Measurements from ENCODE around the gene CLPTM1L.

CLPTM1L gene

DNA sequence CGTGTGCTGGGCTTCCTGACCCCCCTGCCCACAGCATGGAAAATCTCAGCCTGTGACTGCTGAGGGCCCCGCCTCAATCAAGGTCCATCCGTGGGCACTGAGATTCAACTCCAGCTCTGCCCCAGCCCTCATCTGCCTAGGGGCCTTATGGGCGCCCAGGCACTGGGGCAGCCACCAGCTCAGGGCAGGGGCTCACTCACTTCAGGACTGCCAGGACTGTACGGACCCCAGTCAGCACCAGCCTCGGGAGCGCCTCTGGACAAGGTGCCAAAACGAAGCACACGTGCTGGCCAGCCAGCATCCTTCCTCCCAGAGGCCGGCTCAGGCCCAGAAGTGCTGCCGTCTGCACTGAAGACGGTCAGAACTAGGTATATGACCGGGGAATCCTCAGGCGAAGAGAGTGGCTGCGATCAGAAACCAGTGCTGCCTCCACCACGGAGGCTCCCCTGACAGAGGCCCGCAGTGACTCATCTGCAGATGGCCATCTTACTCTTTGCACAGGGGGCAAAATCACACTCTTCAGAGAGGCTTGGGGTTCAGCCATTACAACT, 19.6 kb downstream of the CLPTM1L start:
- no peak for DNase-seq

DNA sequence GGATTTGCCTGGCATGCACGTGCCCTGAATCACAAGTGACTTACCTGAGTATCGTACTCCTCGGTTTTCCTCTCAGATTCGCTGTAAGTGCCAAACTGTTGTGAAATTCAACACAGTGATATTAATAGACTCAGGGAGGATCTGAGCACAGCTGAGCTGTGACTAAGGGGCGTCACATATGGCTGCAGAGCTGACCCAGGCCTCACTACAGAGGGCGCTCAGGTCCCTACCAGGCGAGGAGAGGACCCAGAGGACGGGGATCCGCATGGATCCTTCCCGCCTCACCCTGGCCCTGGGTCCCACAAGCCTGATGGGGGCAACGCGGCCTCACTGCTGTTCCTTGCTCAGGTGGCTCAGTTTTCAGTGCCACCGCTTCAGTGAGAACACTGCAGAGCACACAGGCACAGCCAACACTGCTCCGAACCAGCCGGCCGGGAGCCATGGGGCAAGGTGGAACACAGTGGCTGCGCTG, 20.1 kb downstream of the CLPTM1L start:
- DNase-seq = no peak

DNA sequence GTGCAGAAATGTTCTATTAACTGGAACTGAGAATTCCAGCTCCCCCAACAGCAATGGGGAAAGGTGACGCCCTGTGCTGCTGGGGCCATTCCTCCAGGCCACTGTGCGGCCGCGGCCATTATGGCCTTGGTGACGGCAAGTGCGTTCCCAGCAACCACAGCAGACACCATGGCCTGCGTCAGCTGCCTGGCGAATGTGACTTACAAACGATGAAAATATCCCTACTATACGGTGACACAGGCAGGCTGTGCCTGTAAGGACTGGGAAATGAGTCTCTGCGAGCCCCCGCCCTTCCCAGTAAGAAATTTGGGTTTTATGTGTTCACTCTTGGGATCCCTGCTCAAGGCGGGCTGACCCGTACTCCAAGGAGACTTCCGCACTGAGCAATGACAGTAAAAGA, 20.6 kb downstream of the CLPTM1L start:
- no peak for DNase-seq

DNA sequence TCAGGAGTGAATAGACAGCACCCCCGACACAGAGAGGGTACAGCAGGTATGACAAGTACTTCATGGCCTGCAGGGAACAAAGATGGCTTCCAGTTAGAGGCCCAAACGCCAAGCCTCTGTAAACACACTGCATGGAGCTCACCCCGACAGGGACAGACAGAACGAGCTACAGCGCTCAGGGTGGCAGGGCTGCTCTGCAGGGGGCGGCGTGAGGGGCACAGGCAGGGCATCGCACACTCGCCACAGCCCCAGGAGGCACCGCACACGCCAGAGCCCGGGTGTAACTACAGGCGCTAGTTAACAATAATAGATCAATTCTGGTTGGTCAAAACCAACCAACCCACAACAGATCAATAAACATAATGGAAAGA, 21.1 kb downstream of the CLPTM1L start:
- no peak for DNase-seq

DNA sequence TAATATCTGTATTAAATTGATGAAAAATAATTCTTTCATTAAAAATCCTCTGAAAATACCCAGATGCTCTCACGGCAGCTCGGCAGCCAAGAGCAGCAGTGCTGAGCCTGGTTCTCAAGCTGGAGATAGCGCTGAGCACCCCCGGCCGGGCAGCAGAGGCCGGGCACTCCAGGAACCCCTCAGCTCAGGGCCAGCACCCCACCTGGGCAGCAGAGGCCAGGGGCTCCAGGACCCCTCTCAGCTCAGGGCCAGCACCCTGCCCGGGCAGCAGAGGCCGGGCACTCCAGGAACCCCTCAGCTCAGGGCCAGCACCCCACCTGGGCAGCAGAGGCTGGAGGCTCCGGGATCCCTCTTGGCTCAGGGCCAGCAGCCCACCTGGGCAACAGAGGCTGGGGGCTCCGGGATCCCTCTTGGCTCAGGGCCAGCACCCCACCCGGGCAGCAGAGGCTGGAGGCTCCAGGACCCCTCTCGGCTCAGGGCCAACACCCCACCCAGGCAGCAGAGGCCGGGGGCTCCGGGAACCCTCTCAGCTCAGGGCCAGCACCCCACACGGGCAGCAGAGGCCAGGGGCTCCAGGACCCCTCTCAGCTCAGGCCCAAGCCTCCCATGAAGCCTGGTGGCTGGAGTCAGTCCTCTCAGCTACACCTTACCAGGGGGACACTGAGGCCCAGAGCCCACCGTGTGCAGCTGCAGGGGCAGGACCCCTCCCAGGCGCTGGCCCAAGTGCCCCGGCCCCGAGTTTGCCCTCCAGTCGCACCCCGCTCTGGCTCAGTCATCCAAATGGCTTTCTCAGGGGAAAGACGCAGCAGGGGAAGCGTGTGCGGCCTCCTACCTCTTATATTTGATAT, 21.7 kb downstream of the CLPTM1L start:
- no peak for DNase-seq

DNA sequence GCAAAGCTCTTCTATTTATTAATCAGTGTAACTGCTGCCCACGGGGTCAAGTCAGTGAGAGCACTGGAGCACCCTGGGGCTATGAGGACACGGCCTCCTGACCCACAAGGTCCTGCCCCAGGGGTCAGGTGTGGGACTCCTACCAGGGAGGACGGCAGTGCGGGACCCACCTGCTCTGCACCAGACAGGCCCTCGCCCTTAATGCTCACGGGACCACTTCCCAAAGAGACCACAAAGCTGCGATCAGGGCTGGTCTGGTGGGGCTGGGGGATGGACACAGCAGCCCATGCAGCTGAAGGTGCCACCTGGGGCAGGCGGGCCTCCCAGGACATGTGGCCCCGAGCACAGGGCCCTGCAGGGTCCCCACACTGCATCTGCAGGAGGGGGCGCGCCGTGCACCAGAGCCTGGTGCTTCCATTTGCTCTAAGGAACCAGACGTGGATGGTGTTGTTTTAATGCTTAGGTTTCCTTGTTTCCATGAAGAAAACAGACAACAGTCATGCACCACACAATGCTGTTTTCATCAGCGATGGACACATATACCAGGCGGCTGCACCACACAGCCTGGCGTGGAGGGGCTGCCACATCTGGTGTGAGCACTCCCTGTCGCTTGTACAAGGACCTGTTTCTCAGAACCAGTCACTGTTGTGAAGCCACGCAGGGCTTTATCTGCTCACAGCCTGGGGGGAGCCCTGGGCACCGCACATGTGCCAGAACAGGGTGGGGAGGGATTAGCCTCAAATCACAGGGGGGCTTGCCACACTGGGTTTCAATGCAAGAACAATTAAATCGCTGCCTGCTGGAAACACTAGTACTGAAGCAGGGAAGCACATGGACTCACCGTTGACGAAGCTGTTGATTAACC, 22.6 kb downstream of the CLPTM1L start:
- no peak for DNase-seq

DNA sequence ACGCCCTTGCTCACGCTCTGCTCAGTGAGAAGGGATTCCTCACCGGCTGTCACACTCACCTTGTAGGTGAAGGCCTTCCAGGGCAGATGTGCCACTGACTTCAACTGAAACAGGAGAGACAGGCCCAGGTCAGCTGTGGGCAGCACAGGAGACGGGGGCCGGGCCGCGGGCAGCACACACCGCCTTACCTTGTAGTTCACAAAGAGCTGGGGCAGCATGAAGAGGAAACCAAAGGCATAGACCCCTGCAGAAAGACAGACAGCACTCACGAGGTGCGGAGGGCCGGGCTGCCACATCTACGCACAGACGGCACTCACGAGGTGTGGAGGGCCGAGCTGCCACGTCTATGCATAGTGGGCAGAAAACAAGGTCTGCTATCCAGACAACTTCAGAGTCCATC, 23.3 kb downstream of the CLPTM1L start:
- DNase-seq = no peak

DNA sequence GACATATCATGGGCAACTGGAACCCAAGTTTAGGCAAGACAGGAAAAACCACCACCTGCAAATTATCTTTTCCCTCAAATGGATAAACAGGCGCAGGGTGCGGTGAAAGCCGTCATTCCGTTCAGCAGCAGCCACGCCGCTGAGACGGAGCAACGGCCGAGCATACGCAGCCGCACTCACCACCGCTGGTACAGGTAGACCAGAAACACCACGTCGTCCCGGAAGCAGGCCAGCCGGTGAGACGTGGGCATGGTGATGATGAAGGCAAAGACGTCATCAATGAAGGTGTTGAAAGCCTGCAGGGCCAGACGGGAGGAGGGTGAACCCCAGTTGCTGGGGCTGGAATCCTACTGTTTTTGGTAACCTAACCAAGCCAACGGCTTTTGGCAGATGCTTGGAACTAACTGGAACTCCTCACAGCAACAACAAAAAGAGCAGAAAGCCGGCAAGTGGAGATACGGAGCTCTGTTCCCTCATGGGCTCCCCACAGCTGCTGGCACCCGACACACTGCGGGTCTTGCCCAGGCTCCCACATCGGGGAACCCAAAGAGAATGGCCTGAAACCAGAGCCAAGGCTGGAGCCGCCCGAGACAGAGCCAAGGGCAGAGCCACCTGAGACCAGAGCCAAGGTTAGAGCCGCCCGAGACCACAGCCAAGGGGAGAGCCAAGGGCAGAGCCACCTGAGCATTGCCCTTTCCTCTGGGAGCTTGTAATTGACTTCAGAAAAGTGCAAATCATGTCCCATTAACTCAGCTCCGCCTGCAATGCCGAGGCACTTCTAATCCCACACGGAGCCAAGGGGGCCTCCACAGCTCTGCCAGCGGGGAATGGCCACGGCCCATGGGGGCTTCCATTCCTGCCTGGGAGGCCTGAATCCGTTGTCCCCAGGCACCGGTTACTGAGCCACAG, 24.2 kb downstream of the CLPTM1L start:
- no peak for DNase-seq

DNA sequence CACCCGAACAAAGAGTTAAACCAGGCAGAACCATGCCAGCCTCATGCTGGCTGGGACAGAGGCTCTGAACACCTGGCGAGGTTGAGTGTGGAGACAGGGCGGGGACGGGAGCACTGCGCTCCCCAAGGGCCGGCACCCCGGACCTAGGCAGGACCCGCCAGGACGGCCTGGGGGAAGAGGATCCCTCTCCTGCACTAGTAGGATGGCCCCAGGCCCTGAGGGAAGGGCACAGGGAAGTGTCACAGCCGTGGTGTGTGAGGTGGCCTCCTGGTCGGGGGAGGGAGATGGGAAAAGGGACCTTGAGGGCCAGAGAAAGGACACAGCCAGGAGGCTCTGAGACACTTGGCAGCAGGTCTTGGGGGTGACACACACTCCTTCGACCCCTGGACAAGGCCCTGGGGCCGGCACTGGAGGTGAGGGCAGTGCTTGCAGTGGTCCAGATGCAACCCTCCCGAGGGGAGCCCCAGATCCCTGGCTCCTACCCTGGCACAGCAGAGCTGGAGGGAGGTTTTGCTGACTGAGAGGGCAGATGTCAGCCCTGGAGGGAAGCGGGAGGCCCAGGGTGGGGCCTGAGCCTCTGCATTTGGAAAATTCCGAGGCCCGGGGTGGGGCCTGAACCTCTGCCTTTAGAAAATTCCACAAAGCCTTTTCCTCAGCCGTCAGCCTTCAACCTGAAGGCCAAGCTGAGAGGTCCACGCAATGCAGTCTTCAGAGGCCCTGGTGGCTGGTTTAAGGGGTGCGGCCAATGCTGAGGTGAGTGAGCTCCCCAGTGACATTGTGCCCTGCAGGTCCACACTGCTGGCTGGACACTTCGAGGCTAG, 25.3 kb downstream of the CLPTM1L start:
- DNase-seq = no peak

DNA sequence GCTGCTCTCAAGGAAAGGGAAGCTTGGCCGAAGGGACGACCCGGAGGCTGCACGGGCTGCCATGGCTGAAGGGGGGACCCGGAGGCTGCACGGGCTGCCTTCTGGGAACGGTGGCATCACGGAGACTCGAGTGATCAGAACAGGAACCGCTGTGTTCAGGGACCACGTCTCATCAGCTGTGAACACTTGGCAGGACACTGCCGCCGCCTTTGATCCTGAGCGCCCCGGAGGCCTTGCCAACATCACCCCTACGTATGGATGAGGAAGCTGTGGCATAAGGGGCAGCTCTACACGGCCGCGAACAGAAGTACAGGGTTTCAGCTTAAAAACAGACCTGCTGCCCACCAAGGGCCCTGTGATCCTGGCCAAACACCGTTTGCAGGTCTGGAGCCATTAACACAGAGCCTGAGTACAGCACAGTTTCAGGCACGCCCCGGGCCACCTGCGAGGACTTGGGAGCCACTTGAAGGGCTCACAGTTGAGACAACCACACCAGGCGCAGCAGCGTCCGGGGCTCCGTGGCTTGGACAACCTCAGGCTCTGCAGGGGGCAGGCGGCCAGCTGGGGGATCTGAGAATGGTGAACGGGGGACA, 26.1 kb downstream of the CLPTM1L start:
- no peak for DNase-seq

DNA sequence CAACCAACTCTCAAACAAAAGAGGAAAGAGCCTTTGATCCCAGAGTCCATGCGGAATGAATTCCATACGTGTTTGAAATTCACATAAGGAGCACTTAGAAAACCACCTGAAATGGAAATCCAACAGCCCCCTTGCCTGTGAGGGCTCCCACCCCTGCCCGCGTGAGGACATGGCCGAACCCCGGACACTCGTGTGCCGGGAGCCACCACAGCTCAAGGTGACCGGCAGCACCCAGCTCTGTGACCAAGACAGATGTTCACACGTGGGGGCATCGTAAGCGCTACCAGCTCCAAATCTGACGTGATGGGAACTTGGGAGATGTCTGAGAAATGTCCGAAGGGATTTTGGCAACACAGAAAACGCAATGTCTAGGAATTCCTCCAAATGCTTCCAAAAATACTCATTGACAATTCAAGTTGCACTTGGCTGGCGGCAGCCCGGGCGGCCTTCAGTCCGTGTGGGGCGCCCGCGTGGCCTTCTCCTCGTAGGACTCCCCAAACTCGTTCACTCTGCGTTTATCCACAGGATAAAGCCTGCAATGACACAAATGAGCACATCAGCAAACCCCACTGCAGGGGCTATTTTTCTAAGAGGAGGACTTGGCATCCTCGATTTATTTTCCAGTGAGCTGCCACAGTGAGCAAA, 26.9 kb downstream of the CLPTM1L start:
- no peak for DNase-seq

DNA sequence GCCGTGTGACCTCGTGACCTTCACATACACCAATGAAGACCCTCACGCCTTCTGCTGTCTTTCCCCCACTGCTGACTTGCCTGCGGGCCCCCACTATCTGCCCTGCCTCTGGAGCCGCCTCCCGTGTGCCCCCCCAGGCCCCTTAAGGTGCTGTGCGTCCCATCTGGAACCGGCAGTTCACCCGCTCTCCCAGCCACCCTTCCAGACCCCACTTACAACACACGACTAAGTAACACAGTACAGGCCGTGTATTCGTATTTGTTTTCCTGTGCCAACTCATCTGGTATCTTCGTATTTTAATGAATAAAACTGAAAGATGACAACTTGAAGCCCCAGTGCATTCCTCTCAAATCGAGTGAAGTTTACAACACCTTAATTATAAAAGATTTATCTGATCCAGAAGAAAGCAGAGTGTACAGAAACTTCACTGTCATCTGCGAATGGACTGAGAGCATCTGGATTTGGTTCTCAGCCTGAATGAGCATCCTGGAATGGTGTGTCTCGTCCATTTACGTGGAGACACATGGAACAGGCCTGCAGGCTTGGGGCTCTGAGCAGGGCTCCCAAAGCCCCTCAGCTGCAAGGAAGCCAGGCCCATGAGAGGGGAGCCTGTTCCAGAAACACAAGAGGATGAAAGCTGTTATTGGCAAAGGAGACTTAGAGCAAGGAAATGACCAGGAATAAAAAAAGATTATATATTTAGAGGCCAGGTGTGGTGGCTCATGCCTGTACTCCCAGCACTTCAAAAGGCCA, 28.1 kb downstream of the CLPTM1L start:
- no peak for DNase-seq

DNA sequence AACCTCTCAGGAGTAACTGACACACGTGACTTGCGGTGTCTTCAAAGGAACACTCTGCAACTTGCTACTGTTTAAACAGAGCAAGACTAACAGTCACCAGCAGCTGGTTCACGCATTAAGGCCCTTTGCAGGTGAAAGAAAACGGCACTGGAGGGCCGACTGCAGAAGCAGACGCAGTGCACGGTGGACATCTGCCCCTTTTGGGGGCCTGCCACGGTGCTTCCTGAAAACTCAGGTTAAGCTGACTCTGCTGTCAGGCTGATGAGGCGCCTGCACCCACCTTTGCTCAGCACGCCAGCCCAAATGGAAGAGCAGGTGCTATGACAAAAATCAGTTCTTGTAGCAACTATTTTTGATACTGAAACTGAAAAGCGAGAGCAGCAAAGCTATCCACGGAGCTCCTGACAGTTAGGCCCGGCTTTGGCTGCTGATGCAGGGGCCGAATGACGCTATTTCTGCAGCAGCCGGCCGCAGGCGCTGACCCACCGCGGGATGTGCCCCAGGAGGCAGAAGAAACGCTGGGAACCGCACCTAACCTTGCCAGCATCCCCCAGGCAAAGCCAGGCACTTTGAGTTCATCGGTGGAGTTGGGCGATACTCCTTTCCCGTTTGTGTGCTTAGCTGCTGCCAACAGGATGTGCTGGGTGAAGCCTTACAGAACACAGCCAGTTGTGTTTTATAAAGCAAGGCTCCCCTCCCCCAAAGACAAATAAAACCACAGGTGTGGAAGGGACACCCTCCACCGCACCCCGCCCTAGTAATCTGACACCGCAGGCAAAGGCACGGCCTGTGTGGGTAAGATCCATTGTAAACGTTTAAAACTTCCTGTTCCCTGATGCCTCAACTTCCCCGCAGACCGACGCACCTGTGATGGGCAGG, 29.0 kb downstream of the CLPTM1L start:
- peak; percentile 42 for DNase-seq

DNA sequence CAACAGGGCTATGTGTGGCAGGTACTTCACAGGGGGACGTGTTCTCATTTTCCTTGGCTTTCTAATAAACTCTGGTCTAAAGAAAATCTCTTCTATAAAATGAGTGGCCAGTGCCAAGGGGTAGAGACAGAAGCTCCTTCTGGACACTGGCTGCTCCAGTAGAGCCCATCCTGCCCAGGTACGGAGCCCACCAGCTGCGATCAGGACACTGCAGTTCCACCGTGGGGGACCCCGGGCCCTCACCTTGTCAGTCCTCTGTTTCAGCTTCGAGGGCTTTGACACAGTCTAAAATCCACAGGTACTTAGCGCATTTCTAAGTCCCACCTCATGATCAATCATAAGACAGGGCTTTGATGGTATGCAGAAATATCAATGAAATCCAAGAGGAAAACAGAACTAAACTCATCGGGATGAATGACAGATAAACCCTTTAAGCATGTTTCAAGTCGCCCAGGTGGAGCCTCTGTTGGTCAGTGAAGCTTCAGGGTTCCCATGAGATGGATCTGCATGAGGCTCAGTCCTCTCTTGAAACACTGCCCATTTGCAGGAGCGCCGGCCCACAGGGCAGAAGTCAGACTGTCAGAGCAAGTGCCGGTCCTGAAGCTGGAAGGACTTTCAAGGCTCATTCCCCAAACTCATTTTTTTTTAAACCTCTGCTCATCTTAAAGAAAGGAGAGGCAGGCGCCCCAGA, 29.7 kb downstream of the CLPTM1L start:
- DNase-seq = no peak

DNA sequence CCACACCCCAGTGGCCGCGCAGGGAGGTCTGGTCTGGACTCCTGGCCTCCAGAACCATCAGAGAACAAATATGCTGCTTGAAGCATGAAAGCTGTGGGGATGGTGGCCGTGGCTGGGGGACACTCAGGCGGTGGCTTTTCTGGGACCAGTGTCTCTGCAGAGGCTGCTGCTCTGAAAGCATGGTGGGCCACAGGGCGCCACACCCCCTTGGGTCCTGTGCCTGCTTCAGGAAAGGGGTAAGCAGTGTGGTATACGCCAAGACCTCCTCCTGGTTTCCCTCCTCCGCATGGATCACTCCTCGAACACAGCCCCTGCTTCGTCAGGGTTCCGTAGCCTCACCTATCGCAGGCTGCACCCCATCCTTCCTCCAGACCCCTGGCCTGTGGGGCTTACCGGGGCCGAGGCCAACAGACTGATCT, 30.3 kb downstream of the CLPTM1L start:
- no peak for DNase-seq

DNA sequence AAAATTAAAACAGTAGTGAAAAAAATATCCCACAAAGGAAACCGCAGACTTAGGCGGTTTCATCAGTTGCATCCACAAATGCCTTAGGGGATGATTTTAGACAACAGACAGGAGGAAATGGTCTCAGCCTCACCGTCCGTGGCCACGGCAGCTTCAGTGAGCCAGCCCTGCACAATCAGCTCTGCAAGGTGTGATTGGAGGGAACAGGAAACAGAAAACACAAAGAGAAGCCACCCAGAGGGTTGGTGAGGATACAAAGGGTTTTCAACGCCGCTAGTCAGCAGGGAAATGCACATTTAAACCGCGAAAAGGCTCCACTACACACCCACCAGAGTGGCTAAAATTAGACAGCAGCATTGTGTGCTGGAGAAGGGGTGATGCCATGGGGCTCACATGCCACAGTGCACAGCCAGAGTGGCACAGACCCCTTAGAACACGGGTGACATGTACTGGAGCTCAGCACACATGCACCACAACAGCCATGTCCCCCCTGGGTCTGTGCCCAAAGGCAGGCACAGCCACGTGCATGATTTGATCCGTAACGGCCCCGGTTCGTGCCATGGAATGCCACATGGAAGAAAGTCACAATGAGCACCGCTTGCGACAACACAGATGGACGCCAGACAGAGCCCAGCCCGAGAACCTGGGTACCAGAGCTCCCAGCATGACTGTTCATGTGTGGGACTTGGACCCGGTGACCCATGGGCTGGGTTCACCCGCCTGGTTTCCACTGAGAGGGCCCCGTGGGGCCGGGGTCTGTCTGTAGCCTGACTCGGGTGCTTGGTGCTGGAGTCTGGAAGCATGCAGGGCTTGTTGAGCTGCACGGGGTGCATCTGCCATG, 31.7 kb downstream of the CLPTM1L start:
- DNase-seq = no peak

DNA sequence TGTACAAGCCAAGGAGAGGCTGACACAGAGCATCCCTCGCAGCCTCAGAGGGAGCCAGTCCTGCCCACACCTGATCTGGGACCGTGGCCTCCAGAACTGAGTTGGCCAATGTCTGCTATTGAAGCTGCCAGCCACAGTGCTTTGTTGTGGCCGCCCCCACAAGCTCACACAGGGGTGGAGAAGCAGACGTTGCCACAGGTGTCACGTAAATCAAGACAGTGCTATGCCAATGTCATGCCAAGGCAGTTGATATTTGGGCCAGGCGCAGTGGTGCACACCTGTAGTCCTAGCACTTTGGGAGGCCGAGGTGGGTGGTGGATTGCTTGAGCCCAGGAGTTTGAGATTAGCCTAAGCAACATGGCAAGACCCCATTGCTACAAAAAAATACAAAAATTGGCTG, 32.7 kb downstream of the CLPTM1L start:
- no peak for DNase-seq

Measured in stimulated activated naive CD4-positive, alpha-beta T cell treated with Interleukin-2 at 50 U/mL for 16 hours (primary cell).